Left lung (tissue), 14 donors: ENCODE measurements around the gene GLMN. TPM values are rescaled to one million over a fixed set of nuclear protein-coding genes. Genes with fewer than 3 reads are reported as not detected.

Experiments used
- ATAC-seq: fragments of 200-7000 bp; cut with Tn5 transposase; one replicate; pipeline ENCODE4 v1.9.1; 2020; ENCODE audit warnings: moderate library complexity
- DNase-seq, 4 donors: peaks; one replicate each; pipeline ENCODE4 v3.0.0-alpha.2; 2013 to 2020
- H3K27ac ChIP-seq, 2 donors: fragments of 200-600 bp; sonication (generic) in 1 of 2; one replicate each; pipeline versions ENCODE4 v1.5.0 to v1.8.0; 2020 to 2021
- H3K27me3 ChIP-seq, 2 donors: fragments of 200-600 bp; sonication (generic) in 1 of 2; one replicate each; pipeline versions ENCODE4 v1.5.0 to v1.8.0; 2020 to 2021
- H3K36me3 ChIP-seq, 2 donors: fragments of 200-600 bp; sonication (generic) in 1 of 2; one replicate each; pipeline versions ENCODE4 v1.5.0 to v1.8.0; 2020 to 2021
- H3K4me1 ChIP-seq, 2 donors: fragments of 200-600 bp; one replicate each; pipeline ENCODE4 v1.8.0; 2021
- H3K4me3 ChIP-seq, 2 donors: fragments of 200-600 bp; sonication (generic) in 1 of 2; one replicate each; pipeline versions ENCODE4 v1.5.0 to v1.8.0; 2020 to 2021; ENCODE audit warnings: mild to moderate bottlenecking in 1 of 2
- H3K9me3 ChIP-seq, 2 donors: fragments of 200-600 bp; sonication (generic) in 1 of 2; one replicate each; pipeline versions ENCODE4 v1.5.0 to v1.8.0; 2020 to 2021
- CTCF ChIP-seq, 2 donors: fragments of 200-600 bp; sonication (generic) in 1 of 2; IDR thresholded peaks; one replicate each; pipeline versions ENCODE4 v1.5.0 to v1.8.0; 2021; ENCODE audit warnings: antibody characterized with exemption in 2 of 2
- intact Hi-C, 2 donors: fragments of 100-400 bp; cut with DNase I; formaldehyde crosslinking; loops; one replicate each; pipeline versions ENCODE4 v1.11.2 to v1.14.2; 2022
- long read RNA-seq, 12 donors: library from polyadenylated mRNA in 2 of 12; unstranded in 2 of 12; transcript quantifications; one replicate each; pipeline ENCODE4 v2.0.0 and lab custom pipeline, GENCODE V29; 2019 to 2026
- polyA plus RNA-seq, 6 donors: library from polyadenylated mRNA; unstranded; fragments of 120-200 nt; gene quantifications; one replicate each; pipeline ENCODE4 v1.2.1, GENCODE V29; 2013; ENCODE audit not compliant: insufficient read length in 6 of 6
- total RNA-seq, 2 donors: library from RNA; stranded (reverse); fragmentation: NEBNext Ultra II Directional; extraction: Animal tissue kit (Norgen Biotek cat#: 25700); gene quantifications; one replicate each; pipeline ENCODE4 v1.2.1, GENCODE V29; 2021
- donor health status: DM: no; HTN: yes; CAD: no.
- donor health status: DM: no; HTN: no; CAD: no.

GLMN gene
- 1 to 10 TPM; 5.9 to 8.3 TPM for total RNA-seq
- 10 to 100 TPM; 25.8 to 39.1 (median 29.2) TPM for polyA plus RNA-seq
- long read RNA-seq, donor 1, partial matches to known transcripts: 0 of 4 reads
- long read RNA-seq, donor 1, other reads (novel, unspliced or antisense): 0 of 4 reads
- long read RNA-seq, donor 2, transcript GLMN-201 (19 exons, 1,995 nt): major isoform, 5 of 7 reads
- long read RNA-seq, donor 2, partial matches to known transcripts: 0 of 7 reads
- long read RNA-seq, donor 2, other reads (novel, unspliced or antisense): 0 of 7 reads
- long read RNA-seq, donor 3, partial matches to known transcripts: 0 of 1 reads
- long read RNA-seq, donor 3, other reads (novel, unspliced or antisense): 0 of 1 reads
- long read RNA-seq, donor 4, partial matches to known transcripts: 1 of 2 reads
- long read RNA-seq, donor 4, other reads (novel, unspliced or antisense): 0 of 2 reads
- long read RNA-seq, donor 5, partial matches to known transcripts: 0 of 3 reads
- long read RNA-seq, donor 5, other reads (novel, unspliced or antisense): 0 of 3 reads
- long read RNA-seq, donor 6, partial matches to known transcripts: 0 of 6 reads
- long read RNA-seq, donor 6, other reads (novel, unspliced or antisense): 0 of 6 reads
- long read RNA-seq, donor 7, partial matches to known transcripts: 0 of 3 reads
- long read RNA-seq, donor 7, other reads (novel, unspliced or antisense): 0 of 3 reads
- long read RNA-seq, donor 8, partial matches to known transcripts: 0 of 1 reads
- long read RNA-seq, donor 8, other reads (novel, unspliced or antisense): 0 of 1 reads
- long read RNA-seq, donor 9: 0 reads
- long read RNA-seq, donor 10: 0 reads
- long read RNA-seq, donor 11, partial matches to known transcripts: 10 of 13 reads
- long read RNA-seq, donor 11, other reads (novel, unspliced or antisense): 0 of 13 reads
- long read RNA-seq, donor 12, partial matches to known transcripts: 0 of 9 reads
- long read RNA-seq, donor 12, other reads (novel, unspliced or antisense): 7 of 9 reads

DNA sequence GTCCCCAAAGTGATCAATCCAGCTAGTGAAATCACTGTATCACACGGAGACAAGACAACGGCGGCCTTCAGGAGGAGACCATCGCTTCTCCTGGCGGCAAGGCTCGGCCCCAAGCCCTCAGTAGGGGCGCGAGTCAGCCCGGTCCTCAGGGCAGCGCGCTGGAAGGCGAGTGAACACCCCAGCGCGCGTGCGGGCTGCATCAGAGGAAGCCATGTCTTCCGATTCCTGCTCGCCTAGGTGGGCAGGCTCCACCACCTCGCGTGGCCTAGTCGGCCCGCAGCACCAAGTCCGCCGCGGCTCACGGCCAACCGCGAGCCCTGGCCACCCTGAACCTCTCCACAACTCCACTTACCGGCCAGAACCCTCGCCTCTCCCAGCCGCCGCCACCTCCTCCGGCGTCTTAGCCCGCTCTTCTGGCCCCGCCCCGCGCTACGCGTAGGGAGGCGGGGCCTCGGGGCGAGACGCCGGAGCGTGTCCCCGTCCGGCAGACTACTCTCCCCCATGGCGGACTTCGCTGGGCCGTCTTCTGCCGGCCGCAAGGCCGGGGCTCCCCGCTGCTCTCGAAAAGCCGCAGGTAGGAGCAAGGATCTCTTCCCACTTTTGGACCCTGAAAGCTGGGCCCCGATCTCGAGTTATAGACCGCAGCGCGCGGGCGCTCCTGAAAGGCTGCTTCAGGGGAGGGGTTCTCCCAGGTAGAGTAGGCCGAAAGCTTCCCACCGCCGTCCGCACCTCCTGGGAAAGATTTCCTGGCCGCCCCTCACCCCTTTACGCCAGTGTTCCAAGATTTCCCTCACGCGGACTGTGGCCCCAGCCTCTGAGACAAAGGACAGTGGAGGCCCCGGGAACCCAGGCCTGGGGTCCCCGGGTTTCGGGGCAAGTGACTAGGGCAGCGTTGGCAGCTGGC lies at the start of gene GLMN, which contains the start of gene RPAP2:
Gene GLMN (minus strand): TSS at position 415 of the 904 bp plus-strand sequence. CDS start 988 bp downstream, outside the sequence.
Gene RPAP2 (plus strand): TSS at position 487 of the 904 bp plus-strand sequence. CDS start 15 bp downstream, at position 502.
- peak; percentile 100 for ATAC-seq
- intact Hi-C loops: no loop called here
- H3K27me3 ChIP-seq: no peaks in the 10 kb centered on the region
- H3K36me3 ChIP-seq: peaks cover 0 to 13% of the 10 kb centered on the region in 2 donors
- TF ChIP-seq CTCF (IDR thresholded peaks at IDR 0.05): no peak
- peaks cover 0 to 25% of the 10 kb centered on the region in 2 donors for H3K4me1 ChIP-seq
- DNase-seq: peak; percentile 86 to 97 (median 90)
- no peaks in the 10 kb centered on the region for H3K9me3 ChIP-seq
- H3K27ac ChIP-seq: peak within 1 kb of the TSS; percentile 90 to 96
- H3K4me3 ChIP-seq: peak within 1 kb of the TSS; percentile 65 to 84

GRCh38 chr1:92346866-92347640 lies 48.3 kb upstream of the GLMN start:
- no peak for DNase-seq
- peaks cover 0 to 55% of the 10 kb centered on the region in 2 donors for H3K36me3 ChIP-seq
- H3K4me1 ChIP-seq: no peaks in the 10 kb centered on the region
- H3K27me3 ChIP-seq: no peaks in the 10 kb centered on the region
- TF ChIP-seq CTCF (IDR thresholded peaks at IDR 0.05): no peak
- H3K27ac ChIP-seq: no peak overlapping the region
- peaks cover 0 to 4% of the 10 kb centered on the region in 2 donors for H3K9me3 ChIP-seq
- intact Hi-C loops: no loop called here
- no peak for ATAC-seq
- no peak overlapping the region for H3K4me3 ChIP-seq

DNA sequence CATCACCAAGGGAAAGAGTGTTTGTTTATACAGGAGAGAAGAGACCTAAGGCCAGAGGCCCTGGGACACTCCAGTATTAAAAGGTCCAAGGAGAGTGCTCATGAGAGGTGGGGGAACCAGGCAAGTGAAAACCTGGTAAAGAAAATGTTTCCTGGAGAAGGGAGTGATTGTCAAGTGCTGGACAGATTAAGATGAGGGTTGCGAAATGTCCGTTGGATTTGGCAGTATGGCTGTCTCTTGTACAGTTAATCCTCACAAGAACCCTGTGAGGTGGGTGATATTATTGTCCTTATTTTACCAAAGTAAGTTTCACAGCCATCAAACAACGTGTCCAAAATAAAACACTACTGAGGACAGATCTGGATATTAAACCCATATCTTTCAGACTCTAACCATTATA lies 44.3 kb upstream of the GLMN start:
- intact Hi-C loops: no loop called here
- Histone ChIP-seq H3K36me3 (peaks cover 0 to 30% of the 10 kb centered on the region in 2 donors), H3K9me3 (no peaks in the 10 kb centered on the region), H3K27ac (no peak overlapping the region), H3K4me3 (no peak overlapping the region), H3K27me3 (no peaks in the 10 kb centered on the region), H3K4me1 (no peaks in the 10 kb centered on the region)
- no peak for TF ChIP-seq CTCF (IDR thresholded peaks at IDR 0.05)
- ATAC-seq: no peak
- peak in 1 of 4 donors; percentile 1 for DNase-seq

DNA sequence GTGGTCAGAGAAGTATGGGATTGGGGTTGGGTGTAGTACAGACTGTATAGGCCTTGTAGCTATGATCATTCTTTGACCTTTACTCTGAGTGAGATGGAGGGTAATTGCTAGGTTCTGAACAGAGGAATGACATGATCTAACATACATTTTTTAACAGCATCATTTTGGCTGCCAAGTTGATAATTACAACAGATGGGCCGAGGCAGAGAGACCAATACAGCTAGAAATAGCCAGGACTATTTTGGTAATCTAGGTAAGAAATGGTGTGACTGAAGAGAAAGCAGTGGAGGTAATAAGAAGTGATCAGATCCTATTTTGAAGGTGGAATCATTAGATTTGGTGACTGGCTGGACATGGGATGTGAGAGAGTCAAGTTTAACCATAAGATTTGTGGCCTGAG lies 43.6 kb upstream of the GLMN start:
- no peak for TF ChIP-seq CTCF (IDR thresholded peaks at IDR 0.05)
- H3K27me3 ChIP-seq: no peaks in the 10 kb centered on the region
- H3K9me3 ChIP-seq: no peaks in the 10 kb centered on the region
- no peak overlapping the region for H3K4me3 ChIP-seq
- intact Hi-C loops: no loop called here
- no peak for ATAC-seq
- peaks cover 0 to 24% of the 10 kb centered on the region in 2 donors for H3K36me3 ChIP-seq
- no peak for DNase-seq
- no peak overlapping the region for H3K27ac ChIP-seq
- no peaks in the 10 kb centered on the region for H3K4me1 ChIP-seq
